Astrocyte of the hippocampus (primary cell): ENCODE measurements around the gene AQP7.
"Not testable (repeated sequence)": the region's sequence is repeated elsewhere in the genome, so short reads cannot be mapped to it uniquely, and the experiment has no call there.

Experiments
- DNase-seq: peaks from one replicate; pipeline ENCODE4 v3.0.0; 2011; ENCODE audit warnings: low read depth, low spot score

The AQP7 gene

DNA sequence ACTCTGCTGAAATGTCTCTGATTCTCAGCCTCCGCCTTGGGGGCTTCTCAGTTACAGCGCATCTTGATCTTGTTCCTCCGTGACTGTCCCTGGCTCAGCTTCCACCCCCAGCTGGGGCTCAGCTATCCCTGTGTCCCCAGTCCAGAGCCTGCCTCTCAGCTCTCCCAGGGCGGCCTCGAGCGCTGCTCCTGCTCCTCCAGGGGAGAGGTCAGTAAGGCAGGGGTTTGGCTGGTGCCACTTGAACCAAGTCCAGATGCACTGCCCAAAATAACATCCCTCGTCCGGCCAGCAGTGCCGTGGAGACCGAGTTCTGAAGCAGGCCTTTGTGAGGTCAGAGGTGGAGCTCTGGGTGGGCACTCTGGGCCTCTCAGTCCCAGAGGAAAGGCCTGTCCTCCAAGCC is at the start of gene AQP7:
AQP7 (minus strand) TSS at position 198 of the 400 bp plus-strand sequence. CDS start 1,306 bp downstream, outside the sequence.
- DNase-seq: not testable (repeated sequence)

- no peak for DNase-seq
These were observed 48.3 kb upstream of the AQP7 start for GRCh38 chr9:33450621-33451146.

- no peak for DNase-seq
These were observed 47.3 kb upstream of the AQP7 start for GRCh38 chr9:33449715-33450114.

- DNase-seq: no peak
These were observed 45.6 kb upstream of the AQP7 start for GRCh38 chr9:33447799-33448553.

DNA sequence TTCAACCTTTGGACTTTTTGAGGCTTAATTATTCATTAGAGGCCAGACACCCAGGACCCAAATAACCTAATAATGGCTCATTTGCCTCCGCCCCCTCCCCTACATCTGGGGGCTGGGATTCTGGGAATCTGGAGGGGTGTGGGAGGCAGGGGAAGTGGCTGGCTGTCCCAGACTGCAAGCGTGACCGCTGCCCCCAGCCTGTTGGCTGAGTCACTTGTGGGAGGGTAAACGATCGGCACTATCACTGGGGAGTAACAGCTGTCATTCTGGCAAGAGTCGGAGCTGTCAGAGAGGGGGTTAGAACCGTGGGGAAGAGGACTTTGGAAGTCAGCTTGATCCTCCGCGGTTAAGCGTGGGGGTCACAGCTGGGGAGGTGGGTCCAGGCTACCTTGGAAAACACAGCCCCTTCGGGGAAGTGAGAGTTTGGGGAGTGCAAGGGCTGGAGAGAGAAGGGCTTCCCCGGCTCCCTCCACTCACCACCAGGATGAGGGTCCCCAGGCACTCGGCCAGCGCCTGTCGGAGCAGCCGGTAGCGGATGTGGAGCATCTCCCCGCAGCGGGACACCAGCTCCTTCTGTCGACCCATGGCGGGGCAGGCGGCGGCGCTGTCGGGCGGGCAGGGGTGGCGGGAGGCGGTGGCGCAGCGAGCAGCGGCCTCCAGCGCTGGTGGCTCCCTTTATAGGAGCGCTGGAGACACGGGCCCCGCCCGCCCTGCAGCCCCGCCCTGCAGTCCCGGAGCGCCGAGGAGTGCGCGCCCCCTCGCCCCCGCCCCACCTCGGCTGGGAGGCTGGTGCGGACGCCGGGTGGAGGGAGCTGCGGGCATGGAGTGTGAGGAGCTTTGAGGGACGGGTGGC is 44.8 kb upstream of the AQP7 start, which contains the start of gene AQP3:
AQP3 (minus strand) TSS at position 648 of the 853 bp plus-strand sequence; CDS start at position 585, 63 bp downstream.
- DNase-seq: peak; percentile 74

- DNase-seq: no peak
These were observed 44.0 kb upstream of the AQP7 start for GRCh38 chr9:33446240-33446945.

DNA sequence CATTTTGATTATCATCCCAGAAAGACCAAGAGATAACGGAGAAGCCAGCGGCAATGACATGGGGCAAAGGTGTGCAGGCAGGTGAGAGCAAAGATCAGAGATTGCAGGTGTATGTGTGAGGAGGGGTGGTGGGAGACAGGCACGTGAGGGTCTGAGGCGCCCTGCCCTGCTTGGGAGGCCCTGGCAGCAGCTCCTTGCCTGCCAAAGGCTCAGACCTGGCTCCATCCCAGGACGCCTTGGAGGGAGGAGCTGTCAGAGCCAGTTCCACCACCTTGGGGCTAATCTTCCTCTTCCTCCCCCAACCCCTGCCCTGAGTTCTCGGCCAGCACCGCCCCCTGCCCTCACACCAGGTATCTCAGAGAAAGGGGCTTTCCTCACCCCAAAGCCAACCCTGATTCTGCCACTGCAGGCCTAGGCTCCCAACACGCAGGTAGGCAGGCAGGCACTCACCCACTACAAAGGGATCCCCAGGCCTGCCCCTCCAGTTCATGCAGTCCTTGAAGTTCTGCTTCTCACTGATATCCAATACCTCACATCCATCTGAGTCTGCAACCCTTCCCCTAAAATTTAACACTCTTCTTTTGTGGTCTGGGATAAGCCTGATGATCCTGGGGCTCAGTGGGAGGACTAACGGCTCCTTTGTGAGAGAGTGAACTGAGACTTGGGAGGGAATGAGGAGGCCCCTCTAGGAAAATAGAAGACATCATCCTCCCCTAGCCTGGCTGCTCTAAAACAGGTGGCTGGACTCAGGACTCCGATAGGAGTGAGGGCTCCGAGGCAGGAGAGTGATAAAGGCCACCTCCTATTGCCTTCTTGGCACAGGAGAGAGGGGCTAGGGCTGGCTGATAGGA is 43.2 kb upstream of the AQP7 start:
- no peak for DNase-seq

DNA sequence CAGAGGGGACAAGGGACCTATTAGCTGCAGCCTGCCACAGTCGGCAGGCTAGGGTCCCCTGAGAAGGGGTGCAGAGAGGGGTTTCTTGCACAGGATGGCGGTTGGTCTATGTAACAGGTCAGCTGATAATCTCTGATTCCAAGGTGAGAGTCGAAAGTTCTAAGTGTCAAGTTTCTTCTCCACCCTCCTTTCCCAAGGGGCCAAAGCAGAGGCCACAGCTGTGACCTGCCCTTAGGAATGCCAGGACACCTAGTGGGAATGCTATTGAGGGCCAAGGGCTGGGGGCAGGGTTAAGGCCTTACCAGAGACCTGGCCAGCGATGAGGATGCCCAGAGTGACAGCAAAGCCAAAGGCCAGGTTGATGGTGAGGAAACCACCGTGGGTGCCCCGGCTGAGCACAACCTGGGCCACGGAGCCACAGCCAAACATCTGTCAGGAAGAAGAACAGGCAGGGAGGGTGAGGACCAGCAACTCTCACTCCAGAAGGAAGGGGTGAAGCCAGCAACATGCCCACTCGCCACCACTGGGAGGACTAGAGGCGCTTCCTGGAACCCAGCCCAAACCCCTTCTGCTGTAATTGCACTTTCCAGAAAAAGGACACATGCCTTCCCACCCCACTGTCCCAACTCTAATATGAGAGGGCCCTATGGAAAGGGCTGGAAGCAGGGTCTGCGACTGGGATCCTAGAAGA is 41.2 kb upstream of the AQP7 start:
- no peak for DNase-seq

- no peak for DNase-seq
These were observed 40.7 kb upstream of the AQP7 start for GRCh38 chr9:33443047-33443446.

- DNase-seq: no peak
These were observed 39.8 kb upstream of the AQP7 start for GRCh38 chr9:33442125-33442524.

GRCh38 chr9:33440609-33441008 is 38.2 kb upstream of the AQP7 start:
- no peak for DNase-seq

DNA sequence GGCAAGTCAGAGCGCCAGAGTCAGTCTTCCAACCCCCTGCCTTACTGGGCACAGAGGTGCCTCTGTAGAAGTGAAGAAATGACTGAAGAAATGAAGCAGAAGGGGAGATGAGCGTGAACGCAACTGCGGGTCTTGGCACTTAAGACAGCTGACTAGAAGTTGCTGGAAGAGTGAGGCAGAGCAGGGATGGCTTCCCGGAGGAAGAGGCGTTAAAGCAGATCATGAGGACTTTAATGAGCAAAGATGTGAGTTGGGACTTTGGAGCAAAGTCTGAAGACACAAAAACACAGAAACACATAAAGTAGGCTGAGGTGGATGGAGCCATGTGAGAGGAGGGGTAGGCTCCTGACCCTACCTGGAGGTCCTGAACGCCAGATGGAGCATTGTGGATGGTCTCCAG is 37.8 kb upstream of the AQP7 start:
- DNase-seq: no peak

DNA sequence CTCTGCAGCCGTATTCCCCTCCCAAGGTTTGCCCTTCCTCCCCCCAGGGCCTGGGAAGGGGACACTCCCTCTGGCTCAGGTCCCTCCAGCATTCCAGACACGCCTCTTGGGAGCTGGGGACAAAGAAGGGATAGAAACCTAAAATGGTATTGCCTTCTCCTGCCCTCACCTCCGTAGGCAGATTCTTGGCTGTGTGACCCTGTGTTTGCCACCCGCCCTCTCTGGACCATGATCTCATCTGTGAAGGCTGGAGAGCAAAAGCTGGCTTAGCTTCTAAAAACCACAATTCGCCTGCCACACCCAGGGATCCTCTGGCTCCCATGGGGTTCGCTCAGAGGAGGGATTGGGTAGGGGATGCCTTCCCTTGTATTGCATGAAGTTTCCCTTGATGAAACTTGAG is 37.4 kb upstream of the AQP7 start:
- DNase-seq: no peak

DNA sequence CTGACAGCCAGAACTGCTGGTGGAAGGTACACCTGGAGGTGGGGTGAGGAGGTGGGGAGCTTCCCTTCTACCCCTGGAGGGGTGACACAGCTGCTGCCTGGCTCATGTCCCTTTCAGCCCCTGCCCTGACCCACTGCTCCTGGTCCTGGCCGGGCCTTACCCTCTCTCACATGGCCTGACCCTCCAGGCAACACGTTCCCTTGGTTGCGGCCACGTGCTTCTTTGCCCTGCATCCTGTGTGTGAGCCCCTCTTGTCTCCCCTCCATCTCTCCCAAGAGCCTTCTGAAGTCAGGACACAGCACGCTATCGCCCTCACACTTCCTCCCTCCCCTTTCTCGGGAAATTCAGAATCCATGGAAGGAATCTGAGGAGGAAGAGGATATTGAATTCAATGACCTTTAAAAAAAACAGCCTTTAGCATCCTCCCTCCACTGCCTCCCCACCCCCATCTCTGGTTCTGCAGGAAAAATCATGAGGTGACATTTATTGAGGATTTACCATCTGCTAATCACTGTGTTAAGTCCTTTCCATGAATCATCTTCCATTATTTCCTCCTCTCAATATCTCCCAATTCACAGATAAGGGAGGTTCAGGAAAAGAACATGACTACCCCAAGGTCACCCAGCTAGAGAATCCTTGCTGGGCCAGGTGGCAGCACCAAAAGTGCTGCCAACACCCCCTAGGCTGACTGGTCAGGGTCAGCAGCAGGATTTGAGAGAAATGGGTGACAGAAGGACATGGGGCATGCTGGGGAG is 36.7 kb upstream of the AQP7 start:
- no peak for DNase-seq

DNA sequence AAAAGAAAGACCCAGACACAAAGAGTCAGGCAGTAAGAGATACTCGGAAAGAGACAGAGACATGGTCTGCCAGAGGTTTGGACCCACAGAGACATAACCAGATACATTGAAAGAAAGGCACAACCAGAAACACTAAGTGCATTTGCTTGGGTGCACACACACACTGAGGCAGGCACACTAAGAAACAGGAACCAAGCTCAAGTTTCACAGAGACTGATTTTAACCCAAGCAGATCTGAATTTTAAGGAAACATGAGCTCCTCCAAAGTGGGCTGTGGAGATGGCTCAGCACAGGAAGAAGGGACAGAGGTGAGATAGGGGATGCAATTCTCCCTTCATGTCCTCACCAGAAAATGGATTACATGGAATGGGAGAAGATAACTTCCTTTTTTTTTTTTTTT is 35.5 kb upstream of the AQP7 start:
- no peak for DNase-seq

- DNase-seq: no peak
These were observed 34.8 kb upstream of the AQP7 start for GRCh38 chr9:33437205-33437604.

DNA sequence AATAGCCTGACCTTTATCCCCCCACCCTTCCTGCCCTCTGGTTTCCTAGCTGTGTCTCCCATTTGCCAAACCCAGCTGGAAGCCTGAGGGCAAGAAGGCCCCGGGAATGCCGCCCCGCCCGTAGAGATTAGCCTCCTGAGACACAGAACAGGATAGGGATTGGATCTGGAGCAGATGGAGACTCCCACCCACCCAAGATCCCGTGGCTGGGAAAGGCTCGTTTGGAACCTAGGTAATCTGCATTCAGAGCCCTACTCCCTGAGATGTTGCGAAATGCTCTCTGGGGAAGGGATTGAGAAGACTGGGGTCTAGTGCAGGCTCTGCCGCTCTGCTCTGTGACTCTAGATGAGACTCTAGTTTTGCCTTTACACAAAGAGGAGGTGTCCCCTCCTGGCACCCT is 34.1 kb upstream of the AQP7 start:
- DNase-seq: no peak

DNA sequence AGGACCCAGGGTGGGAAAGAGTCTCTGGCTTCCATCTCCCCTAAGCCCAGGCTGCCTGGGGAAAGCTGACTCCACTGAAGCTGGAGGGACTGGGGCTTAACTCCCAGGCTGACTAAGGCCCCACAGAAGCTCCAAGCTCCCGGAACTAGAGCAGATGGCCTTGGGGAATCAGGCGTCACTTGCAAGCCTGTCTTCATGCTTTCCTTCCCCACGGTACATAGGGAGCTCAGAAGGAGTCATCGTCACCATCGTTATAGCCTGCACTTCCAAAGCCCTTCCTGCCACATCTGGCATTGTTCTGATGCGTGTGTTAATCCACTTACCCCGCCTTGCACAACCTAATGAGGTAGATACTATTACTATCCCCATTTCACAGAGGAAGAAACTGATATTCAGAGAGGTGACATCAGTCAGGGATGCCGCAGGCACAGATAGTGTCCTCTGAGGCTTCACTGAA is 33.5 kb upstream of the AQP7 start:
- DNase-seq: no peak

GRCh38 chr9:33434317-33435105 is 32.1 kb upstream of the AQP7 start:
- no peak for DNase-seq
